Spleen (tissue), 7 donors: ENCODE measurements around the gene TYW1.

Source experiments
- POLR2A ChIP-seq, 3 donors: fragments of 450-650 bp; IDR thresholded peaks; one replicate each; pipeline ENCODE4 v1.5.1; 2017; ENCODE audit warnings: antibody characterized with exemption in 3 of 3, mild to moderate bottlenecking in 1 of 3
- POLR2AphosphoS5 ChIP-seq, 3 donors: sonication (generic); formaldehyde crosslinking; IDR thresholded peaks; one replicate each; pipeline ENCODE4 v1.5.1; 2017; ENCODE audit warnings: antibody characterized with exemption in 3 of 3
- TF ChIP-seq, protein P1 (sequence below), 11 experiments: fragments of 200-600 bp in 7 of 11; fragments of 450-650 bp in 4 of 11; sonication (generic) in 4 of 11; IDR thresholded peaks in 8 of 11; conservative IDR thresholded peaks in 3 of 11; 1 replicate in 7 of 11; 2 replicates in 4 of 11; pipeline versions ENCODE4 v1.4.0 to v1.8.0; 2016 to 2021; ENCODE audit warnings: antibody characterized with exemption in 11 of 11, inconsistent platforms in 4 of 11, mild to moderate bottlenecking in 1 of 11
- donor health status: DM: no; HTN: no; CAD: no; lungs with moderate emphysema.
- donor health status: DM: no; HTN: no; CAD: no.
- donor health status: DM: no; HTN: no; CAD: no.

DNA sequence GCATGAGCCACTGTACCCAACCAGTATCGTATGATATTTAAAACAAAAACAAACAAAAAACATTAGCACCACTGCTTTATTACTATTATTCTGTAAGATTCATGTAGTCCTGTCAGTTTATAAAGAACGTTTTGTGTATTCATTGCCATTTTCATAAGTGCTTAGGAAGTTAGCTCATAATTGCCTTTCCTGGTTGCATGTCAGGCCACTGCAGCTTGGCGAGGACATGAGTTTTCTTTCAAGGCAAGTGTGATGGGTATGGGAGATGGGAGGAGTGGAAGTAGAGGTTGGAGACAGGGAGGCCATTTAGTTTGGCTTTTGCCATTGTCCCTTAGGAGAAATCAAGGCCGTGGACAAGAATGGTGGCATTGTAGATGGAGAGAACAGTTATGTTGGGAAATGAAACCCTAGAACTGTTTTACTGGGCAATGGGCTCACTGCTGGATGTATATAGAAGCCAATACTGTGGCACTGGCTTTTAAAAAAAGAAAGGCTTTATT is 48.9 kb downstream of the TYW1 start:
- TF ChIP-seq POLR2AphosphoS5 (IDR thresholded peaks at IDR 0.05) (no peak), POLR2A (IDR thresholded peaks at IDR 0.05) (no peak)
- TF ChIP-seq, protein P1, sequence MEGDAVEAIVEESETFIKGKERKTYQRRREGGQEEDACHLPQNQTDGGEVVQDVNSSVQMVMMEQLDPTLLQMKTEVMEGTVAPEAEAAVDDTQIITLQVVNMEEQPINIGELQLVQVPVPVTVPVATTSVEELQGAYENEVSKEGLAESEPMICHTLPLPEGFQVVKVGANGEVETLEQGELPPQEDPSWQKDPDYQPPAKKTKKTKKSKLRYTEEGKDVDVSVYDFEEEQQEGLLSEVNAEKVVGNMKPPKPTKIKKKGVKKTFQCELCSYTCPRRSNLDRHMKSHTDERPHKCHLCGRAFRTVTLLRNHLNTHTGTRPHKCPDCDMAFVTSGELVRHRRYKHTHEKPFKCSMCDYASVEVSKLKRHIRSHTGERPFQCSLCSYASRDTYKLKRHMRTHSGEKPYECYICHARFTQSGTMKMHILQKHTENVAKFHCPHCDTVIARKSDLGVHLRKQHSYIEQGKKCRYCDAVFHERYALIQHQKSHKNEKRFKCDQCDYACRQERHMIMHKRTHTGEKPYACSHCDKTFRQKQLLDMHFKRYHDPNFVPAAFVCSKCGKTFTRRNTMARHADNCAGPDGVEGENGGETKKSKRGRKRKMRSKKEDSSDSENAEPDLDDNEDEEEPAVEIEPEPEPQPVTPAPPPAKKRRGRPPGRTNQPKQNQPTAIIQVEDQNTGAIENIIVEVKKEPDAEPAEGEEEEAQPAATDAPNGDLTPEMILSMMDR (IDR thresholded peaks at IDR 0.05 in 8 of 11, conservative IDR thresholded peaks at IDR 0.05 in 3 of 11) = no peak
